Cardiac fibroblast (primary cell): ENCODE measurements around the gene AHR.
A peak's percentile ranks its signal among the peaks of the same experiment; 100 is the strongest.

ENCODE experiments used
- DNase-seq, 2 donors: peaks; one replicate each; pipeline versions ENCODE4 v3.0.0 to v3.0.0-alpha.2; 2010; ENCODE audit warnings: low read depth in 2 of 2
- H3K4me3 ChIP-seq, 2 donors: replicated peaks in 1 of 2; 1 replicate in 1 of 2; 2 replicates in 1 of 2; pipeline ENCODE4 v1.5.1; 2011; ENCODE audit warnings: low read depth in 2 of 2, low read length in 2 of 2, mild to moderate bottlenecking in 2 of 2, moderate library complexity in 1 of 2
- CTCF ChIP-seq: IDR thresholded peaks from one replicate; pipeline ENCODE4 v1.5.1; 2011; ENCODE audit warnings: low read depth, mild to moderate bottlenecking, low read length, inconsistent platforms

AHR gene

GRCh38 chr7:17367502-17367901, 69.0 kb downstream of the AHR start:
- DNase-seq, result peak in 1 of 2 donors; percentile 44
- H3K4me3 ChIP-seq, result no peak overlapping the region
- TF ChIP-seq CTCF, result no peak

GRCh38 chr7:17368856-17369524, 70.5 kb downstream of the AHR start:
- peak in 1 of 2 donors; percentile 32 for DNase-seq
- no peak for TF ChIP-seq CTCF
- H3K4me3 ChIP-seq, result no peak overlapping the region

DNA sequence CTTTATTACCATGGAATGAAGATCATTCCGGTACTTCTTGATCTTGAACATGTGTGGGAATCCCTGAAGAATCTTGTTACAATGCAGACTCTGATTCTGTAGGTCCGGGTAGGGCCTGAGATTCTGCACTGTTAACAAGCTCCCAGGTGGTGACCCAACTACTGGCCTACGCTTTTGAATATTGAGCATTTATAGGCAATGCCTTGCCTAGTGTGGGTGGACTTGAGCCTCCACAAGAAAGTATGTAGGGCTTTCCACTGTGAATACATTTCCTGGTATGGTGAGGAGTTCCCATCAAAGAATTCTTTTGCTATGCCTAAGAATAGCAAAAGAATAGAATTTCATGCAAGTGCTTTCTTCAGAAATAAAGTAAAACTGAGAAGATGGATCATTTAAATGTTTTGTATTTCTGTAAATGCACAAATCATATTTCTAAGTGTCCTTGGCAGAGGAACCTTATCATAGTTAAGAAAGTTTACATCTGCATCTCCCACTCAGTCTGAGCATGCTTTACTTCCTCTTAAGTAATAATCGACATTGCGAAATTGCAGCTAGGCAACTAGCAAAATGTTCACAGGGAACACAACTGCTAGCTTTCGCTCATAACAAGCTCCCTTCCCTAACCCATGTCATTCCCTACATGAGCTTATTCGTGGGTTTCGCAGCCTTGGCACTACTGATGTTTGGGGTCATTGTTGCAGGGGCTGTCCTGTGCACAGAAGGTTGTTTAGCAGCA, 71.4 kb downstream of the AHR start:
- no peak overlapping the region for H3K4me3 ChIP-seq
- no peak for TF ChIP-seq CTCF
- peak; percentile 97 to 98 for DNase-seq

DNA sequence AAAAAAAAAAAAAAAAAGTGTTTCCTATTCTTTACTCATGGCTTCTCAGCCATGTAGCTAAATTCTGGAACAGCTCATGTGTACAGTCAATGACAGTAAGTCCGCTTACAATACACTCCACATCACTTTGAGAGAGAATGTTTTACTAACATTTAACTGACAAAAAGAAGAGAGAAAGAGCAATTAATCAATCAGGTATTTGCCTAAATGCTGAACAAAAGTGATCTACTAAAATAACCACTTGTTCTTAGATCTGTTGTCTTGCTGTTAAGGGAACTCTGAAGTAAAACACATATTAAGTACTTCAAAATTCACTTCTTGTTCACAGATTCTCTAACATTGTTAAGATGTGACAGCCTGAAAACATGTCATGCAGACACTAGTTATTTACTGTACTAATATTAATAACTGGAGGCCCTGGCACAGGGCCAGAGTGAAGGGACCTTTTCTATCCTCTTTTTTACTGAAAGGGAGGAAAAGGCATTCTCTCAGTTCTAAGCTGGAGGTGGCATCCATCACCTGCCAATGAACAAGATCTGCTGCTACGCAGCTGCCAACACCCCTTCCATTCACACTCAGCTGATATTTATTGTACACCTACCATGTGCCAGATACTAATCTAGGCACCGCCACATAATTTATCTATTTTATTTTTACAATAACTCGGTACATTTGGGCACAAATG, 72.6 kb downstream of the AHR start:
- peak; percentile 24 to 54 for DNase-seq
- no peak for TF ChIP-seq CTCF
- no peak overlapping the region for H3K4me3 ChIP-seq

- no peak for TF ChIP-seq CTCF
- peak; percentile 95 to 98 for DNase-seq
- no peak overlapping the region for H3K4me3 ChIP-seq
Observed at GRCh38 chr7:17371671-17372524, 73.4 kb downstream of the AHR start.

DNA sequence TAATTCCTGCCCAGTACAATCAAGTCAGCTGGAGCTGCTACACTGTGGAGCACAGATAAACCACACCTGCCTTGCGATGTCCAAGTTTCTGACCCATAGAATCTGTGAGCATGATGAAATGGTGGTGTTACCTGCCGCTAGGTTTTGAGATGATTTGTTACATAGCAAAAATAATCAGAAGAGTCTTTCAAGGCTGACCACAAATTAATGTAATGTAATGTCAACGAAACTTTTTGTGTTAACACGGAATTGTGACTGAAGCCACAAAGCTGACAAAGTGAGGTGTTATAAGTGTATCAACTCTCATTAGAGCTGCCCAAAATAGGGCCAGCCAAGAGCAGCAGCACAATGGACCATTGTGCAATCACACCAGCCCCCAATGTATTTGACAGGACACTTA, 75.7 kb downstream of the AHR start:
- no peak for TF ChIP-seq CTCF
- DNase-seq, result no peak
- H3K4me3 ChIP-seq, result no peak overlapping the region
